HT-29 (cell line): ENCODE measurements around the gene SRSF3. TPM values are rescaled to one million over a fixed set of nuclear protein-coding genes. Genes with fewer than 3 reads are reported as not detected.
"Not testable (repeated sequence)": the region's sequence is repeated elsewhere in the genome, so short reads cannot be mapped to it uniquely, and the experiment has no call there.

Source experiments
- DNase-seq: peaks from one replicate; pipeline ENCODE4 v3.0.0-alpha.2; 2015; ENCODE audit warnings: low spot score
- total RNA-seq: library from RNA; depleted of rRNA; stranded (reverse); fragments of >200 nt; shearing (Covaris generic); gene quantifications from 2 replicates; pipeline ENCODE4 v1.2.3, GENCODE V29; 2014; rRNA removed

Gene SRSF3
- 269 and 285 TPM in 2 replicates for total RNA-seq

- DNase-seq: peak; percentile 98
Measured at GRCh38 chr6:36594029-36594815, at the start of gene SRSF3. Gene SRSF3, plus strand, starts transcription at chr6:36594362. Its CDS starts 2,401 bp downstream, at chr6:36596763.

- no peak for DNase-seq
Measured at GRCh38 chr6:36545767-36546307, 48.3 kb upstream of the SRSF3 start.

- DNase-seq: peak; percentile 57
Measured at GRCh38 chr6:36546308-36546919, 47.7 kb upstream of the SRSF3 start.

GRCh38 chr6:36546920-36547645 lies 47.1 kb upstream of the SRSF3 start, which contains the start of gene STK38:
Gene STK38, minus strand, starts transcription at chr6:36547479. Its CDS starts 7,277 bp downstream, at chr6:36540202.
- peak; percentile 91 for DNase-seq

- no peak for DNase-seq
Measured at GRCh38 chr6:36547646-36548400, 46.3 kb upstream of the SRSF3 start.

GRCh38 chr6:36548401-36548743 lies 45.8 kb upstream of the SRSF3 start:
- no peak for DNase-seq

GRCh38 chr6:36550473-36551000 lies 43.6 kb upstream of the SRSF3 start:
- DNase-seq: no peak

GRCh38 chr6:36555750-36556252 lies 38.4 kb upstream of the SRSF3 start:
- DNase-seq: no peak

GRCh38 chr6:36556281-36556680 lies 37.9 kb upstream of the SRSF3 start:
- DNase-seq: no peak

- no peak for DNase-seq
Measured at GRCh38 chr6:36559011-36559793, 35.0 kb upstream of the SRSF3 start.

GRCh38 chr6:36560822-36561221 lies 33.3 kb upstream of the SRSF3 start:
- no peak for DNase-seq

GRCh38 chr6:36563237-36563927 lies 30.8 kb upstream of the SRSF3 start:
- no peak for DNase-seq

- DNase-seq: no peak
Measured at GRCh38 chr6:36563928-36564284, 30.3 kb upstream of the SRSF3 start.

- DNase-seq: no peak
Measured at GRCh38 chr6:36566418-36566905, 27.7 kb upstream of the SRSF3 start.

GRCh38 chr6:36570264-36570663 lies 23.9 kb upstream of the SRSF3 start:
- DNase-seq: no peak

GRCh38 chr6:36571122-36572043 lies 22.8 kb upstream of the SRSF3 start:
- no peak for DNase-seq

GRCh38 chr6:36572353-36573311 lies 21.5 kb upstream of the SRSF3 start:
- not testable (repeated sequence) for DNase-seq
